ENCODE measurements around the gene SNAP25.

Gene SNAP25

GRCh38 chr20:10303852-10304251 lies 85.2 kb downstream of the SNAP25 start:
- DNase-seq (ENCODE audit: low read depth, low spot score) = no peak

DNA sequence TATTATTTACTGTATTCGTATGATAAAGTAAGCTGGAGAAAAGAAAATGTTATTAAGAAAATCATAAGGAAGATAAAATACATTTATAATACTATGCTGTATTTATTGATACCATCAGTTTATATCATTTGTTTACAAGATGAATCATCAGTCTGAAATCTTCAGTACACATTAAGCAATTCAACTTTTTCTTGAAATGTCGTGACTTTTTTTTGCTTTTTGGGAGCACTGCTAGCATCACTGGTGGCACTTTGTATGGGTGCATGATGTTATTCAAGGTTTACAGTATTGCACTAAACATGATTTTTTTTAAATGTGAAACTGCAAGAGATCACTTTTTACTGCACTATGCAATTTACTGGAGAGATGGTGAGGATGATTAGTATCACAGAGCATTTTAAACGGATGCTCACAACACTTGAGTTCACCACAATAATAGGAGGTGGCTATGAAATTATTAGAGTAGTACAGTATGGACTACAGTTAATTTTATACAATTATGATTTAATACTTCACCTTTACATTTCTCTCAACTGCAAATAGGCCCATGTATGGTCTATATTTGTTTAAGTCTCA lies 85.9 kb downstream of the SNAP25 start:
- DNase-seq (ENCODE audit: low read depth, low spot score) = no peak

- DNase-seq (ENCODE audit: low read depth, low spot score) = no peak
These were observed 88.1 kb downstream of the SNAP25 start for GRCh38 chr20:10306440-10307358.

DNA sequence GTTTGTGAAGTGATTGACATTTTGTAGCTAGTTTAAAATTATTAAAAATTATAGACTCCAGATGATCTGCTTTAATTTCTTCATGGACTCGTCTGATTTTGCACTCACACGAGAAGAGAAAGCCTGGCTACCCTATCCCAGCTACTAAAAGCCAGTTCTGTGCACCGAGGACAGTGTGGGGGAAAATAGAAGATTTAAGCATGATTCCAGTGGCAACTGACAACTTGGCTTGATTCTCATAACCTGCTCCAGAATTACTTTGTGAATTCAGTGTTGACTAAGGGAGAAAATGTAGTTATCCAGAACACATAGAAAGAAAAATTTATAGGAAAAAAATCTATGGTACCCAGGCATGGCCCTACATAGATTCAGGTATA lies 88.7 kb downstream of the SNAP25 start:
- DNase-seq (ENCODE audit: low read depth, low spot score) = no peak

- DNase-seq (ENCODE audit: low read depth, low spot score) = no peak
These were observed 90.0 kb downstream of the SNAP25 start for GRCh38 chr20:10308652-10309051.

DNA sequence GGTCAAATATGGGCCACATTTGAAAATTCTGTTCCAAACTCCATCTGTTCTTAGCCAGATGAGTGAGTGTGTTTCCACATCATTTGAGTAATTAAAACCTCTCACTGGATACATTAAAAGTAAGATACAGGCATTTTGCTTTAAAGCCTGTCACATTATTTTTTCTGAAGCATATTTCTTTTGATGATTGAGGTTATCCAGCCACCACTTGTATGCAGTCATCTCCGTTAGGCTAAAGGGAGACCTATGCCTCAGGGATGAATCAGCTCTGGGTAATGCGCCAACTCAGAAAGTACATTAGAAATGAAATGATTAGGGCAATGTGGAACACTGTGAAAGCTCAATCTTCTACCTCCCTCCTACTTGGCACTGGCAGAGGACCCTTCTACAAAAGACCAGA lies 90.7 kb downstream of the SNAP25 start:
- DNase-seq (ENCODE audit: low read depth, low spot score) = no peak

- no peak for DNase-seq (ENCODE audit: low read depth, low spot score)
These were observed 93.5 kb downstream of the SNAP25 start for GRCh38 chr20:10312111-10312510.

GRCh38 chr20:10313215-10313614 lies 94.6 kb downstream of the SNAP25 start:
- DNase-seq (ENCODE audit: low read depth, low spot score) = no peak

GRCh38 chr20:10313701-10314100 lies 95.1 kb downstream of the SNAP25 start:
- DNase-seq (ENCODE audit: low read depth, low spot score) = no peak

GRCh38 chr20:10314198-10314597 lies 95.6 kb downstream of the SNAP25 start:
- DNase-seq (ENCODE audit: low read depth, low spot score) = no peak

- no peak for DNase-seq (ENCODE audit: low read depth, low spot score)
These were observed 96.5 kb downstream of the SNAP25 start for GRCh38 chr20:10315138-10315537.

- no peak for DNase-seq (ENCODE audit: low read depth, low spot score)
These were observed 98.0 kb downstream of the SNAP25 start for GRCh38 chr20:10316582-10316981.

DNA sequence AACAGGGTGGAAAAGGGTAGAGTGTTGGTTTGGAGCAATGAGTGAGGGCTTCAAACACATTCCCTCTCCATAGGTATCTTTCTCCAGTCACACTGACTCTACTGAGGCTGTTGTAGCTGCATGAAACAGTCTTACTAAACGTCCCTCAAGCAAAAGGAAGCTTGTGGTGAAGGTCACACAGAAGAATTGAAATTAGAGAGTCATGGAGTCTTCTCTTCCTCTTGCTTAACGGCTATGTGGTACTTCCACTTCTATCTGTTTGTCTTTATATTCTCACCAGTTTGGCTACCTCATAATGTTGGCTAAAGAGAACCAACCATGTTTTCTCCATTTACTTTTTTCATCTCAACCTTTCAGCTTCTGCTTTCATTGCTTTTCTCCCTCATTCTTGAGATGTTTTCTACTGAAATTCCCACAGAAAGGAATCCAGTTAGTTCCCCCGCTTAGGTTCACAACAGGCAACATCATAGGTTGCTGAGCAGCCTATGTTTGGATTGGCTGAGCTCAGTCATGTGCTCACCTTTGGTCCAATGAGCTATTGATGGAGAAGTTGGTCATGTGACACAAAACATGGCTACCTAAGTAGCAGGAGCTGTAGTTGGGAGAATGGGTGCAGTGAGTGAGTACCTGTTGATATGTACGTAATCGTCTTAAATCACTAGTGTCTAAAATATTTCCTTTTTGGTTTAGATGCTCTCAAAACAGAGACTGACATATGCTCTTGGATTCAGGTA lies 99.8 kb downstream of the SNAP25 start:
- DNase-seq (ENCODE audit: low read depth, low spot score) = no peak

DNA sequence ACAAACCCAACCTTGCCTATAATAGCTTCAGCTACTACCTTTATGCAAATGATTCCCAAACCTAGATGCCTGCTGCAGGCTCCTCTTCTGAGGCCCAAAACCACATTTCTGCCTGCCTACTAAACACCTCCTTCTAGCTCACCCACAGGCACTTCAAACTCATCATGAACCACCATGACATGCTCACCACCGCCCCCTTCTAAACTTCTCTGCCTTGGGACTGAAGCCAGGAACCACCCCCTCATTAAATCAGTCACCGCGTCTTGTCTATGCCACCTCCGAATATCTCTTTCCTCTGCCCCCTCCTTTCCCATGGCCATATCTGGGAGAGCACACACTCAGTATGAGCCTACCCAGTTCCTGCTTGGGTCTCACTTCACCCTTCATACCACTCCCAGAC lies 101.2 kb downstream of the SNAP25 start:
- DNase-seq (ENCODE audit: low read depth, low spot score) = no peak

- no peak for DNase-seq (ENCODE audit: low read depth, low spot score)
These were observed 102.6 kb downstream of the SNAP25 start for GRCh38 chr20:10321138-10321717.

- DNase-seq (ENCODE audit: low read depth, low spot score) = no peak
These were observed 103.7 kb downstream of the SNAP25 start for GRCh38 chr20:10322073-10323012.

- no peak for DNase-seq (ENCODE audit: low read depth, low spot score)
These were observed 105.1 kb downstream of the SNAP25 start for GRCh38 chr20:10323729-10324128.

- no peak for DNase-seq (ENCODE audit: low read depth, low spot score)
These were observed 105.7 kb downstream of the SNAP25 start for GRCh38 chr20:10324198-10324847.

DNA sequence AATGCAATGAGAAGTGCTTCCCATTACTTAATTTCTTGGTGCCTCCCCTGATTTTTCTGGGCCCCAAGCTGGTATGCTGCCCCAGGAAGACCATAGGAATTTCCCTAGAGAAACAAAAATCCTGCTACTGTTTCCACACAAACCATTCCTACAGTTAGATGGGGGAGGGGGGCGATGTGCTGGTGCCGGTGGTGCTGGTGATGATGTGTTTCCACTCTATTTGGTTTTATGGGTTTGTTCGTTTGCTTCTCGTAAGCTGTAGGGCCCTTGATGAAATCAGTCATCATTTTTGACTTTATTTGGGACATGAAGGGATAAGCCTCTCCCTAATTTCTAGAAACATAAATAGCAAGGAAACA lies 110.2 kb downstream of the SNAP25 start:
- no peak for DNase-seq (ENCODE audit: low read depth, low spot score)

DNA sequence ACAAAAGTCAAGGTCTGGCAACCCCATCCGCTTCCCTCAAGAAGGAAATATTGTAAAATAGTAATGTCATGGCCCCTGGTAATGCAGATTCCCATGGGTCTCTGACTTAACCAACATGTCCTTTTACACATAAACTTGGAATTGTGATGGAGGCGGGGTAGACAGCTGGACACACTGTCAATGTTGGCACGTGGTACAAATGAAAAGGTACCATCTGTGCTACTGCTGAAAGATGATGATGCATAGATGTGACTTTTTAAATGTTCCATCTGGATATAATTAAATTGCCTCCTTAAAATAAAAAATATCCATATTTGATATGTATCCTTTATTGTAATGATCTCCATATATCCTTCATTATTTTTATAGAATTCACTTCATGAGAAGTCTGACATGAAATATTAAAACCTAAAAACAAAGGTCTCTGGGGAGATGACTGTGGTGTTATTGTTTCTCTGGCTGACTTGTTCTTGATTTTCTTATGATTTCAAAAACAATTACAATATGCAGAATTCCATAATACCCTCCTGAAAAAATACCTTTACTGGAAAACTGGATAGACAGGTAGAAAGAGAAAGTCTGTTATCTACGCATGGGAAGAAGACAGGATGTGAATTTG lies 110.9 kb downstream of the SNAP25 start:
- no peak for DNase-seq (ENCODE audit: low read depth, low spot score)

All from activated naive CD8-positive, alpha-beta T cell treated with anti-CD3 and anti-CD28 coated beads, Interleukin-2, amount 50 U/mL, for 16 hours (primary cell).